H1 (cell line): ENCODE measurements around the gene ALPG. TPM values are rescaled to one million over a fixed set of nuclear protein-coding genes. Genes with fewer than 3 reads are reported as not detected.
A peak's percentile ranks its signal among the peaks of the same experiment; 100 is the strongest.

Experiments used
- CTCF ChIA-PET: fragments of 300-600 bp; sonication (Branson Sonifier 250); formaldehyde crosslinking; loops from one replicate; lab custom pipeline; 2021; ENCODE audit not compliant: partially characterized antibody; lab: Charles Lee
- POLR2A ChIA-PET: fragments of 300-600 bp; sonication (Branson Sonifier 250); formaldehyde crosslinking; loops from one replicate; lab custom pipeline; 2021; ENCODE audit warnings: inconsistent platforms; ENCODE audit not compliant: partially characterized antibody; lab: Charles Lee
- DNase-seq, 2 experiments: peaks; one replicate each; pipeline versions ENCODE4 v3.0.0 to v3.0.0-alpha.2; 2010 to 2022; ENCODE audit warnings: low spot score in 2 of 2, low read depth in 1 of 2, mixed read lengths in 1 of 2
- FAIRE-seq: peaks from 2 replicates; lab custom pipeline; 2011; peaks lifted over from hg19 to GRCh38; lab: Jason Lieb, UNC
- H2AFZ ChIP-seq: 2 replicates; pipeline ENCODE4 v1.8.1; 2012; ENCODE audit warnings: low read length, inconsistent platforms
- H2AK5ac ChIP-seq: 2 replicates; pipeline ENCODE4 v1.6.1; 2013; ENCODE audit warnings: low read depth, low read length
- H2BK120ac ChIP-seq: replicated peaks from 2 replicates; pipeline ENCODE3; 2013; ENCODE audit warnings: low read depth, low read length, inconsistent platforms
- H2BK12ac ChIP-seq: 2 replicates; pipeline ENCODE4 v1.6.1; 2013; ENCODE audit warnings: low read depth, low read length
- H2BK15ac ChIP-seq: 2 replicates; pipeline ENCODE4 v1.6.1; 2013; ENCODE audit warnings: low read length
- H2BK20ac ChIP-seq: 2 replicates; pipeline ENCODE4 v1.6.1; 2013; ENCODE audit warnings: low read length
- H2BK5ac ChIP-seq: 2 replicates; pipeline ENCODE4 v1.6.1; 2013; ENCODE audit warnings: low read depth, low read length
- H3K14ac ChIP-seq: 2 replicates; pipeline ENCODE4 v1.6.1; 2013; ENCODE audit warnings: inconsistent platforms; ENCODE audit not compliant: insufficient read length
- H3K18ac ChIP-seq: 2 replicates; pipeline ENCODE4 v1.6.1; 2013; ENCODE audit warnings: low read length; ENCODE audit errors: extremely low read depth
- H3K23ac ChIP-seq: 2 replicates; pipeline ENCODE4 v1.6.1; 2013; ENCODE audit warnings: inconsistent platforms; ENCODE audit not compliant: insufficient read length
- H3K23me2 ChIP-seq: 2 replicates; pipeline ENCODE4 v1.6.1; 2013; ENCODE audit warnings: low read depth, low read length
- H3K27ac ChIP-seq: 2 replicates; pipeline ENCODE4 v1.6.1; 2011; ENCODE audit warnings: low read depth, low read length, inconsistent platforms
- H3K27me3 ChIP-seq, 4 experiments: replicated peaks in 1 of 4; 1 replicate in 1 of 4; 2 replicates in 3 of 4; pipeline versions ENCODE4 v1.6.1 to v1.8.1; 2011 to 2013; ENCODE audit warnings: low read length in 3 of 4, mild to moderate bottlenecking in 3 of 4, inconsistent platforms in 2 of 4, mixed read lengths in 2 of 4, moderate library complexity in 1 of 4; ENCODE audit not compliant: control insufficient read depth in 3 of 4, insufficient read depth in 3 of 4; ENCODE audit errors: extremely low read depth in 1 of 4
- H3K36me3 ChIP-seq, 4 experiments: 2 replicates each; pipeline versions ENCODE4 v1.6.1 to v1.8.1; 2011 to 2013; ENCODE audit warnings: mild to moderate bottlenecking in 4 of 4, low read length in 3 of 4, moderate library complexity in 2 of 4, control low read depth in 1 of 4, inconsistent platforms in 1 of 4; ENCODE audit not compliant: insufficient read depth in 4 of 4, control insufficient read depth in 2 of 4
- H3K4ac ChIP-seq: replicated peaks from 2 replicates; pipeline ENCODE3; 2013; ENCODE audit warnings: low read length, low read depth, mixed read lengths, inconsistent platforms; ENCODE audit not compliant: insufficient read length
- H3K4me1 ChIP-seq, 4 experiments: replicated peaks in 1 of 4; 1 replicate in 1 of 4; 2 replicates in 3 of 4; pipeline versions ENCODE4 v1.6.1 to v1.8.1; 2011 to 2013; ENCODE audit warnings: low read length in 3 of 4, inconsistent platforms in 2 of 4, mixed read lengths in 1 of 4; ENCODE audit not compliant: insufficient read depth in 4 of 4, control insufficient read depth in 3 of 4
- H3K4me2 ChIP-seq, 2 experiments: 2 replicates each; pipeline versions ENCODE4 v1.6.1 to v1.8.1; 2011 to 2013; ENCODE audit warnings: low read depth in 2 of 2, low read length in 2 of 2, control low read depth in 1 of 2, inconsistent platforms in 1 of 2, mild to moderate bottlenecking in 1 of 2; ENCODE audit not compliant: insufficient read depth in 1 of 2
- H3K4me3 ChIP-seq, 4 experiments: fragments of 200-600, 300-600 bp in 1 of 4; sonication (generic), shearing (Covaris generic), sonication (Bioruptor Twin) in 1 of 4; 2 replicates each; pipeline versions ENCODE4 v1.5.1 to v1.8.1; 2011 to 2016; ENCODE audit warnings: low read length in 4 of 4, low read depth in 3 of 4, control low read depth in 2 of 4, inconsistent platforms in 2 of 4, mild to moderate bottlenecking in 2 of 4, mixed read lengths in 1 of 4, moderate library complexity in 1 of 4; ENCODE audit not compliant: insufficient read depth in 2 of 4; ENCODE audit errors: extremely low read depth in 1 of 4
- H3K56ac ChIP-seq: replicated peaks from 2 replicates; pipeline ENCODE3; 2013; ENCODE audit warnings: low read depth, mild to moderate bottlenecking, mixed read lengths, low read length, inconsistent platforms; ENCODE audit not compliant: insufficient read length
- H3K79me1 ChIP-seq: 2 replicates; pipeline ENCODE4 v1.6.1; 2013; ENCODE audit warnings: low read depth, low read length, control low read depth
- H3K79me2 ChIP-seq, 2 experiments: 2 replicates each; pipeline versions ENCODE4 v1.6.1 to v1.8.1; 2012 to 2013; ENCODE audit warnings: low read length in 2 of 2, mild to moderate bottlenecking in 2 of 2, inconsistent platforms in 1 of 2; ENCODE audit not compliant: insufficient read depth in 2 of 2, control insufficient read depth in 1 of 2
- H3K9ac ChIP-seq, 4 experiments: replicated peaks in 1 of 4; 1 replicate in 1 of 4; 2 replicates in 3 of 4; pipeline versions ENCODE4 v1.6.1 to v1.8.1; 2011 to 2013; ENCODE audit warnings: low read depth in 3 of 4, low read length in 3 of 4, control low read depth in 2 of 4, mild to moderate bottlenecking in 2 of 4, moderate library complexity in 2 of 4, inconsistent platforms in 1 of 4; ENCODE audit errors: extremely low read depth in 1 of 4
- H3K9me3 ChIP-seq, 2 experiments: 2 replicates each; pipeline versions ENCODE4 v1.6.1 to v1.8.1; 2012 to 2013; ENCODE audit warnings: mild to moderate bottlenecking in 2 of 2, moderate library complexity in 2 of 2, control low read depth in 1 of 2, inconsistent platforms in 1 of 2, low read depth in 1 of 2, low read length in 1 of 2, mixed read lengths in 1 of 2; ENCODE audit not compliant: insufficient read depth in 2 of 2
- H4K20me1 ChIP-seq, 2 experiments: replicated peaks in 1 of 2; 2 replicates each; pipeline versions ENCODE3 to v1.8.1; 2011 to 2013; ENCODE audit warnings: inconsistent platforms in 2 of 2, low read length in 2 of 2, mild to moderate bottlenecking in 1 of 2; ENCODE audit not compliant: insufficient read depth in 2 of 2, control insufficient read depth in 1 of 2
- H4K5ac ChIP-seq: 2 replicates; pipeline ENCODE4 v1.6.1; 2013; ENCODE audit warnings: low read length, low read depth, mixed read lengths, inconsistent platforms; ENCODE audit not compliant: insufficient read length
- H4K8ac ChIP-seq: 2 replicates; pipeline ENCODE4 v1.8.0; 2013; ENCODE audit warnings: mild to moderate bottlenecking, moderate library complexity, low read length, inconsistent platforms; ENCODE audit not compliant: insufficient read depth; ENCODE audit errors: extremely low read depth
- H4K91ac ChIP-seq: replicated peaks from 2 replicates; pipeline ENCODE3; 2013; ENCODE audit warnings: low read length, mixed read lengths, inconsistent platforms; ENCODE audit not compliant: insufficient read length
- BCL11A ChIP-seq, 2 experiments: IDR thresholded peaks; one replicate each; pipeline ENCODE4 v1.6.1; 2011; ENCODE audit warnings: low read depth in 2 of 2, low read length in 2 of 2, mild to moderate bottlenecking in 2 of 2
- CHD1 ChIP-seq: IDR thresholded peaks from 2 replicates; pipeline ENCODE4 v1.6.1; 2012; ENCODE audit warnings: low read depth, low read length, improper control_type of control experiment
- E2F6 ChIP-seq: IDR thresholded peaks from 2 replicates; pipeline ENCODE4 v1.6.1; 2012; ENCODE audit warnings: inconsistent platforms
- EGR1 ChIP-seq: IDR thresholded peaks from 2 replicates; pipeline ENCODE4 v1.6.1; 2011; ENCODE audit warnings: low read depth, low read length, borderline replicate concordance
- NANOG ChIP-seq: IDR thresholded peaks from 2 replicates; pipeline ENCODE4 v1.6.1; 2011; ENCODE audit warnings: low read length, low read depth, mild to moderate bottlenecking, inconsistent platforms; ENCODE audit not compliant: insufficient read depth, poor library complexity, severe bottlenecking
- POLR2A ChIP-seq, 2 experiments: IDR thresholded peaks; 1 replicate in 1 of 2; 2 replicates in 1 of 2; pipeline ENCODE4 v1.6.1; 2011; ENCODE audit warnings: low read depth in 2 of 2, low read length in 2 of 2, mild to moderate bottlenecking in 2 of 2; ENCODE audit errors: control extremely low read depth in 1 of 2
- POLR2AphosphoS5 ChIP-seq: IDR thresholded peaks from 2 replicates; pipeline ENCODE4 v1.6.1; 2011; ENCODE audit warnings: low read depth, low read length
- TAF7 ChIP-seq: optimal IDR thresholded peaks from 2 replicates; pipeline ENCODE3; 2011; ENCODE audit warnings: low read depth, mild to moderate bottlenecking, inconsistent platforms, low read length, moderate library complexity, borderline replicate concordance
- WGBS, 2 experiments: shearing (Covaris generic) in 1 of 2; methylation state at CpG; one replicate each; pipeline versions ENCODE4 v1.1.6 to v1.1.7; 2013 to 2015; ENCODE audit warnings: low lambda C conversion rate in 2 of 2, mixed read lengths in 2 of 2, inconsistent platforms in 1 of 2, low coverage in 1 of 2, missing lambda C conversion rate in 1 of 2; ENCODE audit not compliant: insufficient replicate concordance in 2 of 2, insufficient coverage in 1 of 2, insufficient read length in 1 of 2; ENCODE audit errors: extremely low coverage in 1 of 2, missing lambda C conversion rate in 1 of 2; 5-methylcytosine and 5-hydroxymethylcytosine counted together
- polyA plus RNA-seq, 7 experiments: library from polyadenylated mRNA; depleted of rRNA in 3 of 7; stranded (reverse) in 5 of 7; unstranded in 2 of 7; fragments of >200 nt in 5 of 7; fragments of 200-250 nt in 2 of 7; gene quantifications; 1 replicate in 5 of 7; 2 replicates in 1 of 7; 4 replicates in 1 of 7; pipeline versions ENCODE4 v1.2.1 to v1.2.3, GENCODE V29; 2011 to 2013; ENCODE audit warnings: missing spikeins in 2 of 7, mixed read lengths in 2 of 7
- total RNA-seq: library from RNA; stranded (reverse); fragmentation: NEBNext Ultra II Directional; extraction: Animal tissue kit (Norgen Biotek cat#: 25700); gene quantifications from 2 replicates; pipeline ENCODE4 v1.2.1, GENCODE V29; 2021

ALPG gene
- total and polyA plus RNA-seq, 2 of the 8 experiments (the other 6 are each of a cell fraction or from before 2014, with no cell fraction given): 0.56 to 2.1 TPM

DNA sequence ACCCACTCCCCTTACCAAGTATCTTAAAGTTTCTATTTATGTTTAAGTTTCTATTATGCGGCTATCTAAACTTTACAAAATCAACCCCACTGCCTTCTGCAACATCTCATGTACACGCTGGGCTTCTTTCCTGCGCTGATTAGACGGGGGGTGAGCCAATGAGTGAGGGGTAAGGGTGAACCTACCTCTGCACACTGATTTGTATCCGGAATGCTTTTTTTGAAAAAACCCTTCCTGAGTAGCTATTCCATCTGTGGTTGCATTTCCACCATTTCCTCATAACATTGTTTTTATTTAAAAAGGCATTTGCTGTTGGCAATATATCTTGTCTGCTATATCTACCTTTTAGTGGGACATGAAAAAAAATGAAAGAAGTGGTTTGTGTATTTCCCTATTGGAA is 6.3 kb downstream of the ALPG start:
- no peak for TF ChIP-seq BCL11A (IDR thresholded peaks at IDR 0.05; ENCODE audit: low read depth in 2 of 2, low read length in 2 of 2)
- no peak for TF ChIP-seq NANOG
- TF ChIP-seq TAF7: no peak
- TF ChIP-seq POLR2A (IDR thresholded peaks at IDR 0.05; ENCODE audit: control extremely low read depth in 1 of 2, low read depth in 2 of 2, low read length in 2 of 2): peak in 1 of 2 experiments; percentile 33; a peak in 1 of 3 replicates
- TF ChIP-seq POLR2AphosphoS5: peak; percentile 43
- no peak for TF ChIP-seq E2F6
- no peak for TF ChIP-seq EGR1
- no peak for TF ChIP-seq CHD1
- H4K8ac ChIP-seq: no peak overlapping the region
- no peaks in the 10 kb centered on the region for H3K9me3 ChIP-seq
- no peak for DNase-seq
- no peak overlapping the region for H3K9ac ChIP-seq
- H3K4ac ChIP-seq: no peak overlapping the region
- H3K18ac ChIP-seq: no peak overlapping the region
- H2BK15ac ChIP-seq: no peak overlapping the region
- H2BK12ac ChIP-seq: no peak overlapping the region
- H3K27ac ChIP-seq: no peak overlapping the region
- no peak overlapping the region for H3K4me2 ChIP-seq
- no peak overlapping the region for H2AFZ ChIP-seq
- no peak overlapping the region for H4K5ac ChIP-seq
- peaks cover 5 to 9% of the 10 kb centered on the region in 2 experiments for H4K20me1 ChIP-seq
- FAIRE-seq: no peak
- ChIA-PET POLR2A (interaction anchor here (0.7 to 8.5 kb wide), 13 partner anchors 9 to 43 kb away, joined by 3 to 70 read pairs (median 4); no protein-coding TSS in a partner anchor), CTCF (interaction anchor here (0.7 to 9.8 kb wide), 9 partner anchors 8 to 103 kb away, joined by 3 to 80 read pairs (median 4); no protein-coding TSS in a partner anchor)
- no peak overlapping the region for H3K56ac ChIP-seq
- no peak overlapping the region for H3K4me3 ChIP-seq
- no peak overlapping the region for H2BK20ac ChIP-seq
- H3K27me3 ChIP-seq: peaks cover under 1 to 2% (median under 1%) of the 10 kb centered on the region in 4 experiments
- no peaks in the 10 kb centered on the region for H3K23me2 ChIP-seq
- H2BK120ac ChIP-seq: no peak overlapping the region
- H4K91ac ChIP-seq: no peak overlapping the region
- H2AK5ac ChIP-seq: no peak overlapping the region
- no peak overlapping the region for H2BK5ac ChIP-seq
- peaks cover 0 to 12% of the 10 kb centered on the region in 2 experiments; a peak in 2 of 4 replicates for H3K79me2 ChIP-seq
- peaks cover 0 to 7% (median 2%) of the 10 kb centered on the region in 4 experiments; a peak in 5 of 7 replicates for H3K4me1 ChIP-seq
- no peak overlapping the region for H3K14ac ChIP-seq
- WGBS, 2 experiments: 88% methylated on average over 5 of the region's 5 CpGs; no CpG with 5 or more reads in 1 of the 2 experiments
- no peaks in the 10 kb centered on the region; the same call in 1 of the 2 replicates for H3K79me1 ChIP-seq
- H3K36me3 ChIP-seq: peaks cover 8 to 43% (median 30%) of the 10 kb centered on the region in 4 experiments
- H3K23ac ChIP-seq: no peak overlapping the region
